Stimulated activated effector memory CD8-positive, alpha-beta T cell treated with anti-CD3 and anti-CD28 coated beads, Interleukin-12 subunit alpha, Interleukin-12 subunit beta, amount 100 ng/mL, for 72 hours (primary cell): ENCODE results near the gene SIDT1.
A peak's percentile ranks its signal among the peaks of the same experiment; 100 is the strongest.

ENCODE experiments used
- ATAC-seq: fragments of 150-1000 bp; cut with Tn5 transposase; 2 replicates; pipeline ENCODE4 v1.10.0; 2021
- DNase-seq, 2 donors: peaks; one replicate each; pipeline ENCODE4 v3.0.0; 2021 to 2022; ENCODE audit warnings: low spot score in 2 of 2
- H3K27ac Mint-ChIP-seq: one replicate; pipeline ENCODE4 v1.8.0; 2022; ENCODE audit warnings: mild to moderate bottlenecking, mixed read lengths
- H3K36me3 Mint-ChIP-seq: one replicate; pipeline ENCODE4 v1.8.0; 2022; ENCODE audit warnings: mild to moderate bottlenecking, mixed read lengths
- H3K4me1 Mint-ChIP-seq: one replicate; pipeline ENCODE4 v1.8.0; 2022; ENCODE audit warnings: mixed read lengths
- H3K4me3 Mint-ChIP-seq: one replicate; pipeline ENCODE4 v1.8.0; 2022; ENCODE audit warnings: mild to moderate bottlenecking, mixed read lengths
- H3K9me3 Mint-ChIP-seq: one replicate; pipeline ENCODE4 v1.8.0; 2022; ENCODE audit warnings: mixed read lengths

SIDT1 gene

DNA sequence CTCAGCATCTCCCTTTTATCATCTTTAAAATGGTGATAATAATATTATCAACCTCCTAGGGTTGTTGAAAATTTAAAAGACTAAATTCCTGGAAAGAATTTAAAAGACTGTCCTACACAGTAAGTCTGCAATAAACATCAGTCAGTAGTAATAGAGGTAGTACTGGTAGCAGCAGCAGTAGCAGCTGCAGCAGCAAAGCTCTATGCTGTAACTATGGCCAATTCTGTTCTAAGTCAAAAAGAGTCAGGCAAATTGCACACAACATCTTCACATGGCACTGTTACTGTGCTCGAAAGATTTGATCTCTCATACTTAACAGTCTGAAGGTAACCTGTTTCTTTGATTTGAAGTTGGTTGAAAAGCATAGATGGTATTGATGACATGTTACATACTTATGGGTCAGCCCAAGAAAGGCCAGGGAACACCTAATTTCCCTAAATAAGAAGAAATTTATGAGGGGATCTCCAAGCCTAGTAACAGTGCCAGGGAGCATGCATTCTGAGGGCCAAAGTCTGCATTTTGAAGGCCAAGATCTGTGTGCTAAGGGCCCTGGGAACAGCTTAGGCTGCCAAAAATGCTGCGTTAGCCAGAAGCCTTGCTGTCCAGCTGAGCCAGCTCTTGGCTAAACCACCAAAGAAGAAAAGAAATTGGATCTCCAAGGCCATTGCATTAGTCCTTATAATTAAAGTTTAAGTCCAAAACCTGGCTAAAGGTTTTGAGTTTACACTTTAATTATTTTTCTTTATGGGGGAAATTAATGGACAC, 68.2 kb downstream of the SIDT1 start:
- Mint-ChIP-seq H3K27ac (no peak overlapping the region), H3K36me3 (peaks cover 37% of the 10 kb centered on the region), H3K9me3 (no peaks in the 10 kb centered on the region), H3K4me1 (no peaks in the 10 kb centered on the region), H3K4me3 (no peak overlapping the region)
- ATAC-seq (no peak), DNase-seq (no peak)

DNA sequence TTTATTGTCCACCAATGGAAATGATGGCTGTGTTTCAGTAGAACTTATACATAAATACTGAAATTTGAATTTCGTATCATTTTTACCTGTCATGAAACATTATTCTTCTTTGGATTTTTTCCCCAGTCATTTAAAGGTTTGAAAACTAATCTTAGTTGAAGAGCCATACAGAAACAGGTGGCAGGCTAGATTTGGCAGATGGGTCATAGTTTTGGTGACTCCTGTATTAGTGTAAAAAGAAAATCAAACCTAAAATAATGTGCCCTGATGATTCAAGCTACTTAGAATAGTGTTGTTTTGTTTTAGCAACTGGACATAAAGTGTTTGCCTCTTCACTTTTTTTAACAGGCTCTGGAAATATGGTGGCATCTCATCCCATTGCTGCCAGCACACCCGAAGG, 68.9 kb downstream of the SIDT1 start:
- DNase-seq (no peak), ATAC-seq (no peak)
- H3K4me3 Mint-ChIP-seq = no peak overlapping the region
- H3K4me1 Mint-ChIP-seq = peaks cover under 1% of the 10 kb centered on the region
- no peak overlapping the region for H3K27ac Mint-ChIP-seq
- no peaks in the 10 kb centered on the region for H3K9me3 Mint-ChIP-seq
- peaks cover 39% of the 10 kb centered on the region for H3K36me3 Mint-ChIP-seq

DNA sequence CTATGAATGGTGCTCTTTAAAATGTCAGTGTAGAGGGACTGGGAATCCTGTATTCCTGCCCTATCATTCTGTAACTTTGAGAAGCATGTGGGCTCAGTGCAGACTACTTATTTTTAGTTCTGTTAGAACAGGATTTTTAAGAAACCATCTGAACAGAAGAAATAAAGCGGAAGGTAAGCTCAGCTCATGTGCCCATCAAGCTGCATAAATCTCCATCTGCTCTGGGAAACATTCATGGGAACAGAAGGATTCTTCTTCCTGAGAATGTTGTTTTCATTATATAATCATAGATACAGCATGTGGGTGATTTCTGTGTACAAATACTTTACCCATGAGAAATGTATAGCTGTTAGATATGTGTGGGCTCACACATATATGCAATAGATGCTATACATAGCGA, 69.9 kb downstream of the SIDT1 start:
- ATAC-seq (no peak), DNase-seq (no peak)
- peaks cover 11% of the 10 kb centered on the region for H3K4me1 Mint-ChIP-seq
- H3K9me3 Mint-ChIP-seq = no peaks in the 10 kb centered on the region
- H3K36me3 Mint-ChIP-seq = peaks cover 35% of the 10 kb centered on the region
- H3K4me3 Mint-ChIP-seq = no peak overlapping the region
- no peak overlapping the region for H3K27ac Mint-ChIP-seq

DNA sequence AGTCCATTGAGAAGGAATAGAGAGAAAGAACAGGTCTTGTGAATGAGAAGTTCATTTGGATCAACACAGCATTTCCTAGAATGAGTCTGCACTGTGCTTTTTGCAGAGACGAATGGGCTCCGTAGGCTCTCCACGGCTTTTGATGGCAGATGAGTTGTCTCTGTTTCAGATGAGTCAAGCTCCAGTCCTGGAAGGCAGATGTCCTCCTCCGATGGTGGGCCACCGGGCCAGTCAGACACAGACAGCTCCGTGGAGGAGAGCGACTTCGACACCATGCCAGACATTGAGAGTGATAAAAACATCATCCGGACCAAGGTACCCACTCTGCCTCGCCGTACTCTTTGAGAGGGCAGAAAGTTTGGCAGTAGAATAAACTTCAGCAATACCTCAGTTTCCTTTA, 70.5 kb downstream of the SIDT1 start:
- Mint-ChIP-seq H3K4me1 (peaks cover 16% of the 10 kb centered on the region), H3K9me3 (no peaks in the 10 kb centered on the region), H3K27ac (no peak overlapping the region), H3K4me3 (no peak overlapping the region), H3K36me3 (peaks cover 34% of the 10 kb centered on the region)
- DNase-seq = no peak
- ATAC-seq = no peak

DNA sequence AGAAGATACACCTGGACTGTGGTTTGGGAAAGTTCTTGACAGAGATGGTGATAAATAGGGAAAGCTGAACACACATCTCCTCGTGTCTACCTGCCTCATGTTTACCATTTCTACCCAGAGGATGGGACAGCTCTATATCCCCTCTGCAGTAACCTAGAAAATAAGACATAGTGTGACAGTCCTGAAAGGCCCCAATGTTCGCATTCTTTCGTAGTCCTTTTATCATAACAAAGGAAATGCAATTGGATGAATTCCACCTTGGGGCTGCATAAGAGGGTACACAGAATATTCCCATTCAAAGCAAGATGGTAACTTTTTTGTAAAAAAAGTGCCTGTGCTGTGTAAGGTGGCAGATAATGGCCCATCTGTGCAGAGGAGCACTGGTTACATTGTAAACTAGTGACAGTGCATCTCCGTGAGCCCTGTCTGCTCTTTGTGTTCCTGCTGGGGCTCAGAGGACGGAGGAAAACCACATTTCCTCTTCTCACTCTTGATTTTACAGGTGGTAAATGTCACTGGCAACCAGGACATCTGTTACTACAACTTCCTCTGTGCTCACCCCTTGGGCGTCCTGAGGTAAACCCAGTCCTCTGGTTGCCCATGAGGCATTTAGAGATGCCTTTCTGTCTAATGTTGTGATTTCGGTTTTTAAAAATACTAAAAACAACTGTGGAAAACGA, 74.3 kb downstream of the SIDT1 start:
- peak; percentile 98 for ATAC-seq
- peak overlapping the region; percentile 6 for H3K4me3 Mint-ChIP-seq
- H3K27ac Mint-ChIP-seq = peak overlapping the region; percentile 32

DNA sequence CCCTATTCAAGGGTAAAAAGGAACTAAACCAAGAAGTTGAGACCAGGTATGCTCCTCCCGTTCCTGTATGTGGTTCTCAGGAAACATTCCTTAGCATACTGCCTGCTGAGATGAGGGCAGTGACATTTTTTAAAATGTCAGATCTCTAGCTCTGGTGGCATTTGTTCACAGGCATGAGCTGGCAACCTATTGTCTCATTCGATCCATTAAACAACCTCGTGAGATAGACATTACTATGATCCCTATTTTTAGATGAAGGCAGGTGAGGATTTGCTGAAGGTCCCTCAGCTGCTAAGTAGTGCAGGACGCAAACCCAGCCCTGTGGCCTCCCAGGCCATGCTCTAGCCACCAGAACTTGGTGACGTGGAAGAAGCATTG, 74.9 kb downstream of the SIDT1 start:
- H3K9me3 Mint-ChIP-seq = no peaks in the 10 kb centered on the region
- peaks cover 75% of the 10 kb centered on the region for H3K36me3 Mint-ChIP-seq
- peak overlapping the region; percentile 6 for H3K4me3 Mint-ChIP-seq
- DNase-seq (no peak), ATAC-seq (peak; percentile 15)
- H3K4me1 Mint-ChIP-seq = peaks cover 16% of the 10 kb centered on the region
- H3K27ac Mint-ChIP-seq = peak overlapping the region; percentile 32

More for the DNA sequence above, 74.3 kb downstream of the SIDT1 start:
- H3K4me1 Mint-ChIP-seq = peaks cover 16% of the 10 kb centered on the region
- no peaks in the 10 kb centered on the region for H3K9me3 Mint-ChIP-seq
- peaks cover 70% of the 10 kb centered on the region for H3K36me3 Mint-ChIP-seq
- DNase-seq = peak; percentile 11 to 65

DNA sequence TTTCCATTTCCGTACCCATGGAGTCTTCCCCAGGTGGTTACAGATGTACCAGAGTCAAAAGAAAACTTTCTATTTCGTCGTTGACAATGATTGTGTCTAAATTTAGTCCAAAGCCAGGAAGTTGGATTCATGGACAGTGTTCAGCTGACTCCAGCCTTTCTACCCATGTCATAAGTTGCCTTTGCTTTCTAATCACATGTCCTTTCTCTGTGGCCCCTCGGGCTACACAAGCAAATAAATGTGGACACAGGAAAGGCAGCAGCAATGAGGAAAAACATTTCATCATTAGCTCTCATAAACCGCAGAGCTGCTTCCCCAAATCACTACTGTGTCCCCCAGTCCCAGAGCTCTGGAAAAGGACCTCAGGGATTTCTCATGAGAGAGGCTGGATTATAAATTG, 82.0 kb downstream of the SIDT1 start:
- Mint-ChIP-seq H3K9me3 (no peaks in the 10 kb centered on the region), H3K4me3 (no peak overlapping the region), H3K27ac (no peak overlapping the region), H3K4me1 (no peaks in the 10 kb centered on the region), H3K36me3 (peaks cover 54% of the 10 kb centered on the region)
- ATAC-seq (no peak), DNase-seq (no peak)

DNA sequence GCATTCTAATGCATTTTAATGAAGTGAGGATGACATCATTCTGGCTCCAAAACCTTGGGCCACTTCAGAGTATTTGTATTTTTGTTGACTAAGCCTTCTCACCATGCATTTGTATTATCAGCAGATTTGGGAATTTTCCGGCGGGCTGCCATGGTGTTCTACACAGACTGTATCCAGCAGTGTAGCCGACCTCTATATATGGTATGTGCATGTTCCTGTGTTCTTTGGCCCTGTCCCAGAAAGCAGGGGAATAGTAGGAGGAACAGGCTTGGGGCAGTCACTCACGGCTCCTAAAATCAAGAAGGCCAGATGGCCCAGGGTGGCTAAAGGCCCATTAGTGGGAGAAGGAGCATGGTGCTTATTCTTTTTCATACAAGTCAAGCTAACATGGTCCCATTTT, 83.6 kb downstream of the SIDT1 start:
- H3K4me3 Mint-ChIP-seq = no peak overlapping the region
- ATAC-seq (no peak), DNase-seq (no peak)
- no peaks in the 10 kb centered on the region for H3K4me1 Mint-ChIP-seq
- no peak overlapping the region for H3K27ac Mint-ChIP-seq
- no peaks in the 10 kb centered on the region for H3K9me3 Mint-ChIP-seq
- H3K36me3 Mint-ChIP-seq = peaks cover 51% of the 10 kb centered on the region

DNA sequence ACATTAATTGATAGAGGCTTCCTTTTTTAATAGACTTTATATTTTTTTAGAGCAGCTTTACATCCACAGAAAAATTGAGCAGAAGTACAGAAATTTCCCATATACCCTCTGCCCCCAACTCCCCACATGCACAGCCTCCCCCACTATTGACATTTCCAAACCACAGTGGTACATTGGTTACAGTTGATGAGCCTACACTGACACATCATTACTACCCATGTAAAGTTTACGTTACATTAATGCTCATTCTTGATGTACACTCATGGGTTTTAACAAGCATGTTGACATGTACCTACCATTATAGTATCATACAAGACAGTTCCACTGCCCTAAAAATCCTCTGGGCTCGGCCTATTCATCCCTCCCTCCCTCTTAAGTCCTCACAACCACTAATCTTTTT, 85.4 kb downstream of the SIDT1 start:
- no peak overlapping the region for H3K27ac Mint-ChIP-seq
- ATAC-seq = no peak
- H3K9me3 Mint-ChIP-seq = no peaks in the 10 kb centered on the region
- H3K36me3 Mint-ChIP-seq = peaks cover 51% of the 10 kb centered on the region
- H3K4me3 Mint-ChIP-seq = no peak overlapping the region
- DNase-seq = no peak
- no peaks in the 10 kb centered on the region for H3K4me1 Mint-ChIP-seq

DNA sequence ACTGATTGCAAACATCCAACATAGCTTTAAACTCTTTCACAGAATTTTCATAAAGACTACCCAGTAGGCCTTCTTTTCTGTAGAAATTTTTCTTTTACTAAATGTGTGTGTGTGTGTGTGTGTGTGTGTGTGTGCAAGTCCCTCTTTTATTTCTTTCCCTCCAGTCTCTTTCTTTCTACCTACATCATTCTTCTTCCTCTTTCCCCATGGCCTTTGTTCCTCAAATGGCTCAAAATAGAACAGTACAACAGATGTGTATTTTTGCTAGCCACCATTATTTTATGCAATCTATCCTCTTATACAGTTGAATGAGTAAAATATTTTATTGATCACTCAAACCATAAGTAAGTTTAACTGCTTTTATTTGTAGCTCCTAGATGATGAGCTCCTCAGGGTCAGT, 87.7 kb downstream of the SIDT1 start:
- peaks cover 66% of the 10 kb centered on the region for H3K36me3 Mint-ChIP-seq
- no peaks in the 10 kb centered on the region for H3K4me1 Mint-ChIP-seq
- H3K4me3 Mint-ChIP-seq = no peak overlapping the region
- H3K27ac Mint-ChIP-seq = peak overlapping the region; percentile 1
- H3K9me3 Mint-ChIP-seq = no peaks in the 10 kb centered on the region
- no peak for ATAC-seq
- DNase-seq = no peak

DNA sequence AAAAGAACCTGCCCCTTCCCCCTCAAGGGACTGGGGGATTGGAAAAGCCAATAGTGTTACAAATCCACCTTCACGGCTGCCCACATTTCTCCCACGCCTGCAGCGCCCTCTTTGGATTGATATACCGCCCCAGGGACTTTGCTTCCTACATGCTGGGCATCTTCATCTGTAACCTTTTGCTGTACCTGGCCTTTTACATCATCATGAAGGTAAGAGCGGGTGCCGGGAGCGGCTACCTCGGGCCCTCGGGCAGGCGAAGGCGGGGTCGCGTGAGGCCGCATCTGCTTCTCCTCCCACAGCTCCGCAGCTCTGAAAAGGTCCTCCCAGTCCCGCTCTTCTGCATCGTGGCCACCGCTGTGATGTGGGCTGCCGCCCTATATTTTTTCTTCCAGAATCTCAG, 91.0 kb downstream of the SIDT1 start:
- ATAC-seq (no peak), DNase-seq (no peak)
- Mint-ChIP-seq H3K4me1 (no peaks in the 10 kb centered on the region), H3K9me3 (no peaks in the 10 kb centered on the region), H3K27ac (no peak overlapping the region), H3K36me3 (peaks cover 84% of the 10 kb centered on the region), H3K4me3 (no peak overlapping the region)

DNA sequence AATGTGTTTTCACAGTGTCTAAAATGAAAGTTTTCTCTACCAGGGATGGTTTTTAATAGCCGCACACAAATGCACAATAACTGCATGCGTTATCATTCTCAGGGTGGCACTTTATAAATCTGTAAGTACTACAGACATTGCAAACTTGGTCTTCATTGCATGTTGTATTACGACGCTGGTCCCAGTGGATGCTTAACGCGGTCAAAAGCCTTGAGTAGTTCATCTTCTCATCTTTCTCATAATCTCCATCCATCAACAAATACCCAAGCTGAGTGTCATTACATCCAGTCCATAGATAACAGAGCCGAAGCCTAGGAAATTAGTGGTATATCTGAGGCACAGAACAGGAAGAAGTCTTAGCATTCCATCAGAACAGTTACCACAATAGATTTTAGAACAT, 91.5 kb downstream of the SIDT1 start:
- Mint-ChIP-seq H3K27ac (no peak overlapping the region), H3K9me3 (no peaks in the 10 kb centered on the region), H3K36me3 (peaks cover 89% of the 10 kb centered on the region), H3K4me1 (no peaks in the 10 kb centered on the region), H3K4me3 (no peak overlapping the region)
- ATAC-seq (no peak), DNase-seq (no peak)

DNA sequence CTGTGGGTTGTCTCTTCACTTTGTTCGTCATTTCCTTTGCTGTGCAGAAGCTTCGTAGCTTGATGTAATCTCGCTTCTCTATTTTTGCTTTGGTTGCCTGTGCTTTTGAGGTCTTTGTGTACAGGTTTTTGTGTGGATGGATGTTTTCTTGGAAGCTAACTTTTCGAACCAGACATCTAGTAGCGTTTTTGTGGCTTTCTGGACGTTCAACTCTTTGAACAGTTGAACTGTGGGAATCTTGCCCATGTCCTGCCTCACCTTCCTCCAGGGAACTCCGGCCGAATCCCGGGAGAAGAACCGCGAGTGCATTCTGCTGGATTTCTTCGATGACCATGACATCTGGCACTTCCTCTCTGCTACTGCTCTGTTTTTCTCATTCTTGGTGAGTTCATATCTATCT, 93.5 kb downstream of the SIDT1 start:
- H3K27ac Mint-ChIP-seq = peak overlapping the region; percentile 4
- H3K36me3 Mint-ChIP-seq = peaks cover 78% of the 10 kb centered on the region
- no peaks in the 10 kb centered on the region for H3K4me1 Mint-ChIP-seq
- H3K9me3 Mint-ChIP-seq = no peaks in the 10 kb centered on the region
- ATAC-seq (no peak), DNase-seq (no peak)
- no peak overlapping the region for H3K4me3 Mint-ChIP-seq

DNA sequence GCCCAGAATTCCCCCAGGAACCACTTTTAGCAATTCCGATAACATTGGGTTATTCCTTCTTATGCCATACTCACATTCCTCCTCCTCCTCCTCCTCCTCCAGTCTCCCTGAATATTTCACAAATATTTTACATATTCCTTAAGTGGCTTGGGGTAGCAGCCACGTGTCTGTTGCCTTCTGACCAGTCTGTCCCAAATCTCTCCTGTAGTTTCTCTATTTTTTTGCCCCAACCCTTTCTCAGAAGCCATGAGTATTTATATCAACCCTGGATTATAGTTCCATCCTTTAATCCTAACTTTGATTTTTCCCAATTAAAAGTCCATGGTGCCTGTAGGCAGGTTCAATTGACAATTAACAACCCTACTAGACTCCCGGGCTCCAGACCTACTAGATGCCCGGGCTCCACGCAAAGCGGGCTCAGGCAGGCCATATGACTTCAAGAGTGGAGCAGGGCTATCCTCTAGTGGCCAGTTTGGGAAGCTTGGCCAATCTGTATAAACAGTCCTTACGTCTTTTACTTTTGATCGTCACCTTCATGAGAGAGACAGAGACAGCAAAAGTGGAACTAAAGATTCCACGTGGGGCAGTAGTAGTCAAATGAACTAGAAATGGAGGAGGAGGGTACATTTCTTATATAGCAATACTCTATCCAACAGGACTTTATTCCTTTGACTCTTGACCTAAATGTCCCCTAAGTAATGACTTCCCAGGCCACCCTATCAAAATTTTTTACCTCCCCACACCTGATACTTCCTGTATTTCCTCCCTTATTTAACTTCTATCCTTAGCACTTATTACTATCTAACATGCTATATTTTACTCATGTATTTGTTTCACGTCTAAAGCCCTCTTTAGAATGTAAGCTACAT, 94.4 kb downstream of the SIDT1 start:
- Mint-ChIP-seq H3K9me3 (no peaks in the 10 kb centered on the region), H3K36me3 (peaks cover 69% of the 10 kb centered on the region), H3K27ac (peak overlapping the region; percentile 4), H3K4me3 (no peak overlapping the region), H3K4me1 (no peaks in the 10 kb centered on the region)
- DNase-seq (no peak), ATAC-seq (peak; percentile 58)

DNA sequence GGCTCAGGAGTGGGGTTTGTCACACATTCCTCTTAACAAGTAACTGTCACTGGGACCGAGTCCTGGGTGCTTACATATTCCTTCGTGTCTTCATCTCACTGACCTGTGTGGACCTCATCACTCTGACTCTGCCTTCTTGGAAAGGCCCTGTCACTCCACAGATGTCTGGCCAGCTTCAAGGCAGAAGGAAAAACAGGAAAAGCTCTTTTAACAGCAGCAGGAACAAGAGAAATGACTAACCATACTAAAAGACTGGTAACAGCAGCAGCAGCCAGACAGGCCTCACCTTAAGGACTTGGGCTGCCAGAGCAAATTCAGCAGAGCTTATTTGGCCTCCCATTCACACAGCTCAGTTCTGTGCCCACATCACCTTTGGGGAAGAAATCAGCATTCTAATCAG, 96.0 kb downstream of the SIDT1 start:
- no peaks in the 10 kb centered on the region for H3K4me1 Mint-ChIP-seq
- peak overlapping the region; percentile 29 for H3K27ac Mint-ChIP-seq
- no peak overlapping the region for H3K4me3 Mint-ChIP-seq
- peaks cover 54% of the 10 kb centered on the region for H3K36me3 Mint-ChIP-seq
- no peaks in the 10 kb centered on the region for H3K9me3 Mint-ChIP-seq
- no peak for DNase-seq
- no peak for ATAC-seq
